H9 (cell line): Measurements from ENCODE around the gene OR4M2. TPM values are rescaled to one million over a fixed set of nuclear protein-coding genes. Genes with fewer than 3 reads are reported as not detected.

Source experiments
- total RNA-seq: library from RNA; stranded (reverse); gene quantifications from 2 replicates; pipeline ENCODE4 v1.2.1, GENCODE V29; 2021

The OR4M2 gene
- total RNA-seq, 1 experiment from 2014 or later: not detected

Other genes starting within 250 kb of the OR4M2 start
- gene POTEB, start 202.8 kb upstream of the OR4M2 start, total RNA-seq: not detected in 2 replicates